Right kidney (tissue), 1 donor: ENCODE results near the gene DEFB108B.
A peak's percentile ranks its signal among the peaks of the same experiment; 100 is the strongest.
"Not testable (repeated sequence)": the region's sequence is repeated elsewhere in the genome, so short reads cannot be mapped to it uniquely, and the experiment has no call there.

Experiments used
- DNase-seq: peaks from one replicate; pipeline ENCODE4 v3.0.0-alpha.2; 2016

The DEFB108B gene

DNA sequence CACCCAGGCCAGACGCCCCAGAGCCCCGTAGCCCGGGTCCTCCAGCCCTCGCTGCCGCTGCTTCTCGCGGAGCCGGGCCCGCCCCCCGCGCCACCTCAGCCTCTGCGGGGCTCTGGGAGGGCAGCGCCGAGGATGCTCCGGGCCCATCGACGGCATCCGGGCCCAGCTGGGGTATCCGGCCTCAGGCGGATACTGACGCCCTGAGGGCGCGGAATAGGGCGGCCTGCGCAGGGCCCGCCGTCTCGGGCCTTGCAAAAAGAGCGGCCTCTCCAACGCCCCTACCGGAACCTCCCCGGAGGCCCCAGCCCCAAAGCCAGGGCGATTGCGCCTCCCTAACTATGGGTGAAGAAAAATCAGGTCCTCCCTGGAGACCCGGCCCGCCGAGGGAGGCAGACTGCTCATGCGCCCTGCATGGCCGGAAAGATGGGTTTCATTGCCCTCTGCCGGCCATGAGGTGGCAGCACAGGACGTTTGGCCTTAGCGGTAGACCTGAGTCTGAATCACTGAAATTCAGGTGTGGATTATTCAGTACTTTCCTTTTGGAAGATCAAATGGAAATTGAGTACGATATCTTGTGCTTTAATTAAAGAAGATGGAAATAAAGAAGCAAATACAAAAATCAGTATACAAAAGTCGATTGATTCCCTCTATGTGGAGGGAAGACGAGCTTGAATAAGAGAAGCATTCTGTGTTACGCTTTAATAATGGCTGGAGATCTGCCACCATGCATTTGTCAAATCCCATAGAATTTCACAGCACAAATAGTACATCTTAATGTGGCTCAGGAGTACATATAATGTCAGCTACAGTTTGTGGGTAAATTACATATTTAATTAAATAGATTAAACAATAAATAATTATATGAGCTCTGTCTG, 19.3 kb upstream of the DEFB108B start:
- DNase-seq = peak; percentile 84

DNA sequence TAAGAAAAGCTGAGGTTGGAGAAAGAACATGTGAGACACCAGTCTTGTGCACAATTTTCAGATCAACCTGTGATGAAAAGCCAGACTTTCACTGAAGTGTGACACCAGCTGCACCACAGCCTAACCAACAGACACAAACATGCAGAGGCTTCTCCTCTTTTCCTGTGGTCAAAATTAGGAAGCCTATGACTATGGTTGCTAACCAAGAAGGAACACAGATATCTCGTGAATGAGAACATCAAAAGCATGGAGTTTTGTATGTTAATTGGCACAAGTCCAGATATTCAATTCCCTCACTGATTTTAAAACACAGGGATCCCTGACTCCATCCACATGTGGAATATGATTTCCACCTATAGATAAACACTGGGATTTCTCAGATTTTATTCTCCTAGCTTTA, 11.5 kb upstream of the DEFB108B start:
- not testable (repeated sequence) for DNase-seq

DNA sequence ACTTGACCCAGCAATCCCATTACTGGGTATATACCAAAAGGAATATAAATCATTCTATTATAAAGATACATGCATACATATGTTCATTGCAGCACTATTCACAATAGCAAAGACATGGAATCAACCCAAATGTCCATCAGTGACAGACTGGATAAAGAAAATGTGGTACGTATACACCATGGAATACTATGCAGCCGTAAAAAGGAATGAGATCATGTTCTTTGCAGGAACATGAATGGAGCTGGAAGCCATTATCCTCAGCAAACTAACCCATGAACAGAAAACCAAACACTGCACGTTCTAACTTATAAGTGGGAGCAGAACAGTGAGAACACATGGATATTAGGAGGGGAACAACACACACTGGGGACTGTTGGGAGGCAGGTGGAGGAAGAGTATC, 3.8 kb upstream of the DEFB108B start:
- not testable (repeated sequence) for DNase-seq

DNA sequence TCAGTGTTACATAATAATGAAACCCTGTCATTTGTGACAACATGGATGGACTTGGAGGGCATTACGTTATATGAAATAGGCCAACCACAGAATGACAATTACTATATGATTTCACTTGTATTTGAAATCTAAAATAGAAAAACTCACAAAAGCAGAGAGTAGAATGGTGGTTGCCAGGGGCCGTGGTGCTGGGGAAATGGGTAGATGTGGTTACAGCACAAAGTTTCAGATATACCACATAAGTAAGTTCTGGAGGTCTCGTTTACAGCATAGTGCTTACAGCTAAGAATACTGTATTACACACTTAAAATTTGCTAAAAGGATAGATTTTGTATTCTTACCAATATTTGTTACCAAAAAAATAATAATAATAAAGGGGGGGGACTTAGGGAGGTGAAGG, 3.3 kb upstream of the DEFB108B start:
- not testable (repeated sequence) for DNase-seq

DNA sequence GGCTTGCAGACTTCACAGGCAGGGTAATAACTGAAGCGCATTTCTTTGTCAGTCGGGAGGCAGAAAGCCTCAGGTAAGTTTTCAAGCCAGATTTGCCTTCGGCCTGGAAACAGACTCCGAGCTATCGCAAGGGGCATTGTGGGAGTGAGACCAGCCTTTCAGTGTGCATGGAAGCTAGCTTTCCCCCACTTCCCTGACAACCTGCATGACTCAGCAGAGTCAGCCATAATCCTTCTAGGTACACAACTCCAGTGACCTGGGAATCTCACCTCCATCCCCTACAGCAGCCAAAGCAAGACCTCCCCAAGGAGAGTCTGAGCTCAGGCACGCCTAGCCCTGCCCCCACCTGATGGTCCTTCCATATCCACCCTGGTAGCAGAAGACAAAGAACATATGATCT, 9.7 kb downstream of the DEFB108B start:
- not testable (repeated sequence) for DNase-seq

DNA sequence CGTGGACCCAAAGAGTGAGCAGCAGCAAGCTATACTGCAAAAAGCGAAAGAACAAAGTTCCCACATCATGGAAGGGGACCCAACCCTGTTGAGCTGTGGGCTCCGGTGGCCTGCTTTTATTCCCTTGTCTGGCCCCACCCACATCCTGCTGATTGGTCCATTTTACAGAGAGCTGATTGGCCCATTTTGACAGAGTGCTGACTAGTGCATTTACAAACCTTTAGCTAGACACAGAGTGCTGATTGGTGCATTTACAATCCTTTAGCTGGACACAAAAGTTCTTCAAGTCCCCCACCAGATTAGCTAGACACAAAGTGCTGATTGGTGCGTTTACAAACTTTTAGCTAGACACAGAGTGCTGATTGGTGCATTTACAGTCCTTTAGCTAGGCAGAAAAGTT, 10.4 kb downstream of the DEFB108B start:
- not testable (repeated sequence) for DNase-seq

DNA sequence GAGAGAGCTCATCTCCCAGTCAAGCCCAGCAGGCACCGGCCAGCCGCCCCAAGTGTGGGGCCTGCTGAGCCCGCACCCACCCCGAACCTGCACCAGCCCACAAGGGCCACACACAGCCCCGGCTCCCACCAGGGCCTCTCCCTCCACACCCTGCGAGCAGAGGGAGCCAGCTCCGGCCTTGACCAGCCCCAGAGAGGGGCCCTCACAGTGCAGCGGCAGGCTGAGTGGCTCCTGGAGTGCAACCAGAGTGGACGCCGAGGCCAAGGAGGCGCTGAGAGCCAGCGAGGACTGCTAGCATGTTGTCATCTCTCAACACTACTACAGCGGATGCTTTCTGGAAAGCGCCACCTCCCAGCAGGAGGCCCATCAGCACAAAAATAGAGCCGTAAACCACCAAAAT, 10.9 kb downstream of the DEFB108B start:
- DNase-seq = no peak

DNA sequence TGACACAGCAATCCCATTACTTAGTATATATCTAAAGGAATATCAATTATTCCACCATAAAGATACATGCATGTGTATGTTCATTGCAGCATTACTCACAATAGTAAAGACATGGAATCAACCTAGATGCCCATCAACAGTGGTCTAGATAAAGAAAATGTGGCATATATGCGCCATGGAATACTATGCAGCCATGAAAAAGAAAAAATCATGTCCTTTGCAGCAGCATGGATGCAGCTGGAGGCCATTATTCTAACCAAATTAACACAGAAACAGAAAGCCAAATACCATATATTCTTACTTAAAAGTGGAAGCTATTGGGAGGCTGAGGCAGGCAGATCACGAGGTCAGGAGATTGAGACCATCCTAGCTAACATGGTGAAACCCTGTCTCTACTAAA, 20.9 kb downstream of the DEFB108B start:
- DNase-seq = not testable (repeated sequence)

DNA sequence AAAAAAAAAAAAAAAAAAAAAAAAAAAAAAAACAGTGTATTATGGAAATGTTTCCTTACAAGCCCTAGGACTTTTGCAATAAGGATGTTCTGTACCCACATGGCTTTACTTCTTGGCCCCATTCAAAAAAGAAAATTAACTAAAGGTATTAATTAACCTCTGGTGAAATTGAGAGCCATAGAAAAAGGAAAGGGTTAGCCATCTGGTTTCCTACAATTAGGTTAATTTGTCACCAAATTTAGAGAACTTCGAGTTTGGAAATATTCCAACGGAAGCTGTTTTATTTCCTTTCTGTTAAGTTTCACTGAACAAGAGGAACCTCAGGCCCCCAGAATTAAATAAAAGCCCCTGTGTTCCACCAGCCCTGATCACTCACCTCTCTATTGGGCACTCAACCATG, 22.9 kb downstream of the DEFB108B start:
- not testable (repeated sequence) for DNase-seq

DNA sequence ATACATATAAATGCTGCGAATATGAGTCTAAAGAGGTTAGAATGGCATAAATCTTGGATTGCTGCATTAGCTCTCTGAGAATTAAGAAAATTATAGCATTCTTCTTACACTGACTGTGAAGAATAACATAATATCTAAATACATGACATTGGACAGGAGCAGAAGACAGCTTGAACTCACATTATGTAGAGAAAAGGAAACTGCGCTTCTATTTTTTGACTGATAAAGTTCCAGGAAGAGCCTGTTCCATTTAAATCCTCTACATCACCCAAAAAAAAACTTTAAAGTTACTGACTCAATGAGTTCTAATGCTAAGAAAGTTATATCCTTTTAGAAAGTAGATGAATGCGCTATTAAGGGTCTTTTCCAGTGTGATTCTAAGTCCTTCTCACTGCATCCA, 27.8 kb downstream of the DEFB108B start:
- not testable (repeated sequence) for DNase-seq

DNA sequence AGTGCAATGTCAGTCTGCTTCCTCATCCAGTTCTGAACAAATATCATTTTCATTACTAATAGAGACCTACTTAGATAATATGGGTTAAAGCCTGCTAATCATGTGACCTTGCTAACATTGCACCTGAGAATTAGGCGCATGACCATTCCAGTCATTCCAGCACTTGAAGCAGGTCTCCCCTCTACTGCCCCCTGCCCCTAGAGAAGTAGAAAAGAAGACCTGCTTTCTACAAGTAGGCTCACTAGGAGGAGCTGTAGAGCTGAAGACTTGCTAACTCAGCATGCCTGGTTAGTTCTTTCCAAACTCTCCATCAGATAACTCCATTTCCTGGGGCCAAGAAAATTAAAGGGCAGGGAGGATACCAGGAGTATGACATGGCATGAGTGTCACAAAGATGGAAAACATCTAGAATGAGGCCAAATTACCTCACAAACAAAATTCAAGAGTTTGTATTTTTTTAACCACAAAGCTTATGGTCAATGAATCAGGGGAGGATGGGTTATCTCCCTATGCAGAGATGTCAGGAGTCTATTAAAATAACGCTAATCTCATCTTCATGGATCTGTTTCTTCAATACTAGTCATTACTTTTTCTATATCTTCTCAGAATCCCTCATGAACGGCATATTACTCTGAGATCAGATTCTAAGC, 31.1 kb downstream of the DEFB108B start:
- not testable (repeated sequence) for DNase-seq

DNA sequence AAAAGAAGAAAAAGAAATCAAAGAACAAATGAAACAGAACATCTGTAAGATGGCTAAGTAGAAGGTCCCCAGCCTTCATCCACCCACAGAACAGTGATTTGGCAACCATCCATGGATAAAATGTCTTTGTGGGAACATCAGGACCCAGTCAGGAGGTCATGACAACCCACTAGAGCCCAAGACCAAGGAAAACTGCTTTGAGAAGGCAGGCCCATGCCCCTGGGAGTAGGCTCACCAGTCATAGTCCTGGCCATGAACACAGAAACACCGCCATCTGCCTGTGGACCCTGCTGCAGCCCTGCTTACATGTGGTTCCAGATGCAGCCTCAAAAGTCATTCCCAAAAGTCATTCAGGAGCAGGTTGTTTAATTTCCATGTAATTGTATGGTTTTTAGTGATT, 34.2 kb downstream of the DEFB108B start:
- not testable (repeated sequence) for DNase-seq

DNA sequence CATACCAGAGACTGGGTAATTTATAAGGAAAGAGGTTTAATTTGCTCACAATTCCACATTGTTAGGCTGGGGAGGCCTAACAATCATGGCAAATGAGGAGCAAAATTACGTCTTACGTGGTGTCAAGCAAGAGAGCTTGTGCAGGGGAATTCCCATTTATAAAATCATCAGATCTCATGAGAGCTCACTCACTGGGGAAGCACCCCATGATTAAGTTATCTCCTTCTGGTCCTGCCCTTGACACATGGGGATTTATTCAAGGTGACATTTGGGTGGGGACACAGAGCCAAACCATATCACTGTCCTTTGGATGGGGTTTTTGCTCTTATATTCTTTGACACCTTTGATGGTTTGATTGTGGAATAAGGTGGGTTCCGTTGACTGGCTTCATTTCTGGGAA, 36.9 kb downstream of the DEFB108B start:
- DNase-seq = not testable (repeated sequence)

DNA sequence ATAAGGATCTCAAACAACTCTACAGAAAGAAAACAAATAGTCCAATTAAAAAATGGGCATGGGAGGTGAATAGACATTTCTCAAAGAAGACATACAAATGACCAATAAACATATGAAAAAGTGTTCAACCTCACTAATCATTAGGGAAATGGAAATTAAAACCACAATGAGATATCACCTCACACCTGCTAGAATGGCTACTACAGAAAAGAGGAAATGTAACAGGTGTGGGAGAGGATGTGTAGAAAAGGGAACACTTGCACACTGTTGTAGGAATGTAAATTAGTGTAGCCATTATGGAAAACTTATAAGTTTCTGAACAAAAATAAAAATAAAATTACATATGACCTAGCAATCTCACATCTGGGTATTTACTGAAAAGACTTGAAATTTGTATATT, 37.7 kb downstream of the DEFB108B start:
- not testable (repeated sequence) for DNase-seq

DNA sequence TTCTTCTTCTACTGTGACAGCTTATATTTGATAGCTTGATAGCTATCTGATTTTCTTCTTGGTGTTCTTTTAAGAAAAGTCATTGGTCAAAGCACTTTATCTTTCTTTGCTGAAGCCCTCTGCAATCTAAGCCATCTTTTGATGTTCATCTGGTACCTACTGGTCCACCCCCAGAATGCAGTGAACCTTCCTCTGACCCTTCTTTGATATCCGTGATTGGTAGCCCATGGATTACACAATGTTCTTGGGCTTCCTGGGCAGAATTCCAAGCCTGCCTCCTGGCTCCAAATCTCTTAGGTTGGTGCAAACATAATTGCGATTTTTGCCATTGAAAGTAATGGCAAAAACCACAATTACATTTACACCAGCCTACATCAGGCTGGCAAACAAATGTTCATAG, 43.3 kb downstream of the DEFB108B start:
- DNase-seq = not testable (repeated sequence)

DNA sequence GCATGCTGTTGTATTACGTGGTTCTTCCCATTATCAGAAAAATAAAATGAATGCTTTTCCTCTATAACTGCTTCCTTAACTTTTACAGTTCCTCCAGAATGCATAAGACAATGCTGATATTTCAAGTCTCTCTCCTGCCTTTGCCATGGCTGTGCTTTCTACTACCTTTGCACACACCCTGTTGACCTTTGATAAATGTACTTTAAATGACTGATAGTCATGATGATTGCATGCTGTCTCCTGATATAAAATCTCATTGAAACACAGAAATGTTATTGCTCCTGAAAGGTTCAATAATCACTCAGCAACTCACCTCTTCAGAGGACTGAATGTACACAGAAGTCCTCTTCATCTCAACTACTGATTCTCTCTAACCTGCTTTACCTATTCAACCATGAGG, 45.1 kb downstream of the DEFB108B start, which contains the start of gene DEFB131B:
Gene DEFB131B (plus strand): TSS at position 395 of the 400 bp plus-strand sequence. CDS start 0 bp downstream, at position 395.
- not testable (repeated sequence) for DNase-seq

DNA sequence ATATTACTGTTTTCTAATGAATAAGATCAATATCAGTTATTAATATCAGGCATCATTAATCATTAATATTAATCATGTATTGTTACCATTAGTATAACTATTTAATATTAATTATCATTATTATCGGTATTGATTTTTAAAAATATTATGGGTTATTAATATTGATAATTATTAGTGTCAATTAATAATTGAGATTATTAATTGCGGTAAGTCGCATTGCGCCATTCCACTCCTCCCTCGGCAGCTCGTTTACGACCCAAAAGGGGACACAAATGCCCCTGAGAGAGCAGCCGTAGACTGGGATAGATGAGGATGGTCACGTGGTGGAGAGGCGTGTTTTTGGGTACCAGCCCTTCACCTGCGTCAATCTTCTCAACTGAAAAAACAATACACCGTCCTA, 52.8 kb downstream of the DEFB108B start:
- DNase-seq = not testable (repeated sequence)
